Testis (tissue), 2 donors: ENCODE measurements around the gene TTC3.

Source experiments
- POLR2A ChIP-seq: fragments of 450-650 bp; IDR thresholded peaks from one replicate; pipeline ENCODE4 v1.6.1; 2017; ENCODE audit warnings: antibody characterized with exemption, mild to moderate bottlenecking, moderate library complexity
- TF ChIP-seq, protein P1 (sequence below), 3 experiments: fragments of 450-650 bp in 2 of 3; fragments of 200-600 bp in 1 of 3; sonication (generic) in 1 of 3; IDR thresholded peaks; one replicate each; pipeline ENCODE4 v1.5.1; 2016 to 2019; ENCODE audit warnings: antibody characterized with exemption in 3 of 3, mild to moderate bottlenecking in 2 of 3, moderate library complexity in 1 of 3

DNA sequence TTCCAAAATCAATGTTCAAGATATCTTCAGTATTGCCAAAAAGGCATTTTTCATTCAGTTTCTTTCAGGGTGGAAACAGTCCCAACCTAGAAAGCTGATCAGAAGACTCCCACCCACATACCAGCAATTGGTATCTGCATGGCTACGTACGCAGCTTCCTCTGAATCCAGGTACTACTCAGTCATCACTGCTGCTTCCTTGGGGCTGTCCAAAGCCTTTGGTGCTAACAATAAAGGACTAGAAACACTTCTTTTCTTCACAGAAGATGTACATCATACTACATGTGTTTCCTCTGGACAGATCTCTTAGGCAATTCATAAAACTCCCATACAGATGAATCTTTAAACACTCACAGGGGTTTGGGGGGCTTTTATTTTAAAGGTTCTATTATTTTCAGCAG lies 164.3 kb downstream of the TTC3 start:
- TF ChIP-seq, protein P1, sequence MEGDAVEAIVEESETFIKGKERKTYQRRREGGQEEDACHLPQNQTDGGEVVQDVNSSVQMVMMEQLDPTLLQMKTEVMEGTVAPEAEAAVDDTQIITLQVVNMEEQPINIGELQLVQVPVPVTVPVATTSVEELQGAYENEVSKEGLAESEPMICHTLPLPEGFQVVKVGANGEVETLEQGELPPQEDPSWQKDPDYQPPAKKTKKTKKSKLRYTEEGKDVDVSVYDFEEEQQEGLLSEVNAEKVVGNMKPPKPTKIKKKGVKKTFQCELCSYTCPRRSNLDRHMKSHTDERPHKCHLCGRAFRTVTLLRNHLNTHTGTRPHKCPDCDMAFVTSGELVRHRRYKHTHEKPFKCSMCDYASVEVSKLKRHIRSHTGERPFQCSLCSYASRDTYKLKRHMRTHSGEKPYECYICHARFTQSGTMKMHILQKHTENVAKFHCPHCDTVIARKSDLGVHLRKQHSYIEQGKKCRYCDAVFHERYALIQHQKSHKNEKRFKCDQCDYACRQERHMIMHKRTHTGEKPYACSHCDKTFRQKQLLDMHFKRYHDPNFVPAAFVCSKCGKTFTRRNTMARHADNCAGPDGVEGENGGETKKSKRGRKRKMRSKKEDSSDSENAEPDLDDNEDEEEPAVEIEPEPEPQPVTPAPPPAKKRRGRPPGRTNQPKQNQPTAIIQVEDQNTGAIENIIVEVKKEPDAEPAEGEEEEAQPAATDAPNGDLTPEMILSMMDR (IDR thresholded peaks at IDR 0.05), result no peak
- no peak for TF ChIP-seq POLR2A
